GM23248 (cell line): ENCODE results near the gene ZNF415.

ENCODE experiments used
- EZH2 ChIP-seq: fragments of 200-600 bp; sonication (generic); IDR thresholded peaks from 2 replicates; pipeline ENCODE4 v1.6.1; 2018; ENCODE audit warnings: antibody characterized with exemption, mild to moderate bottlenecking; ENCODE audit not compliant: insufficient read depth, poor library complexity, severe bottlenecking
- EZH2phosphoT487 ChIP-seq: fragments of 200-600 bp; sonication (generic); IDR thresholded peaks from 2 replicates; pipeline ENCODE4 v1.6.1; 2018; ENCODE audit warnings: antibody characterized with exemption, moderate library complexity, mild to moderate bottlenecking, low read depth; ENCODE audit not compliant: insufficient read depth

DNA sequence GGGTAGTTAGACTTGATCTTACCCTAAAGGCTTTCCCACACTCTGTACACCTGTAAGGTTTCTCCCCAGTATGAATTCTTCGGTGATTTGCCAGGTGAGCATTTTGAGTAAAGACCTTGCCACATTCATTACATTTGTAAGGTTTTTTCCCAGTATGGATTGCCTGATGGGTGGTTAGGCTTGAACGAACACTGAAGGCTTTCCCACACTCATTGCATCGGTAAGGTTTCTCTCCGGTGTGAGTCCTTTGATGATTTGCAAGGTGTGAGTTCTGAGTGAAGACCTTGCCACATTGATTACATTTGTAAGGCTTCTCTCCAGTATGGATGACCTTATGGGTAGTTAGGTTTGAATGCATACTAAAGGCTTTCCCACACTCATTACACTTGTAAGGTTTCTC lies 64.5 kb downstream of the ZNF415 start:
- TF ChIP-seq EZH2phosphoT487 (no peak), EZH2 (no peak)
